HepG2 (cell line): ENCODE results near the gene SYNGAP1. TPM values are rescaled to one million over a fixed set of nuclear protein-coding genes. Genes with fewer than 3 reads are reported as not detected.

Experiments
- CBFB ChIP-seq: sonication (generic); formaldehyde crosslinking; IDR thresholded peaks from 2 replicates; pipeline ENCODE4 v1.4.0; 2020; ENCODE audit warnings: missing genetic modification reagents
- ETV6 ChIP-seq: sonication (generic); formaldehyde crosslinking; conservative IDR thresholded peaks from 2 replicates; pipeline ENCODE4 v1.4.0; 2020; ENCODE audit warnings: missing genetic modification reagents
- FOXA1 ChIP-seq, 2 experiments: fragments of 450-650 bp in 1 of 2; sonication (generic) in 1 of 2; formaldehyde crosslinking in 1 of 2; IDR thresholded peaks; 2 replicates each; pipeline versions ENCODE4 v1.4.0 to v1.6.1; 2016 to 2020; ENCODE audit warnings: missing genetic modification reagents in 1 of 2
- HNRNPH1 ChIP-seq: fragments of 200-400 bp; formaldehyde crosslinking; optimal IDR thresholded peaks from 2 replicates; pipeline ENCODE3; 2017; ENCODE audit warnings: mild to moderate bottlenecking, low read depth, low read length
- NFIB ChIP-seq: sonication (generic); formaldehyde crosslinking; IDR thresholded peaks from 2 replicates; pipeline ENCODE4 v1.9.0; 2021; ENCODE audit warnings: missing genetic modification reagents, mild to moderate bottlenecking, borderline replicate concordance
- NR1H2 ChIP-seq: sonication (generic); formaldehyde crosslinking; IDR thresholded peaks from 2 replicates; pipeline ENCODE4 v1.8.1; 2022; ENCODE audit warnings: low read depth, missing genetic modification reagents, borderline replicate concordance
- SNRNP70 ChIP-seq: fragments of 200-400 bp; formaldehyde crosslinking; IDR thresholded peaks from 2 replicates; pipeline ENCODE4 v1.6.1; 2017; ENCODE audit warnings: mild to moderate bottlenecking, low read depth, low read length, moderate library complexity
- SOX13 ChIP-seq, 3 experiments: fragments of 450-650 bp in 1 of 3; sonication (generic) in 1 of 3; formaldehyde crosslinking in 1 of 3; IDR thresholded peaks in 2 of 3; conservative IDR thresholded peaks in 1 of 3; 2 replicates each; pipeline versions ENCODE4 v1.5.0 to v1.6.1; 2016 to 2020; ENCODE audit warnings: antibody characterized with exemption in 1 of 3, mild to moderate bottlenecking in 1 of 3, missing compliant biosample characterization in 1 of 3, missing genetic modification reagents in 1 of 3, moderate library complexity in 1 of 3
- UBTF ChIP-seq: sonication (generic); formaldehyde crosslinking; IDR thresholded peaks from 2 replicates; pipeline ENCODE4 v1.4.0; 2020; ENCODE audit warnings: mild to moderate bottlenecking, missing genetic modification reagents
- ZNF121 ChIP-seq: sonication (generic); formaldehyde crosslinking; IDR thresholded peaks from 2 replicates; pipeline ENCODE4 v1.5.0; 2020; ENCODE audit warnings: mild to moderate bottlenecking, missing genetic modification reagents
- ZNF550 ChIP-seq: sonication (generic); formaldehyde crosslinking; IDR thresholded peaks from 2 replicates; pipeline ENCODE4 v1.4.0; 2020; ENCODE audit warnings: mild to moderate bottlenecking, missing genetic modification reagents, borderline replicate concordance
- ZNF747 ChIP-seq: sonication (generic); formaldehyde crosslinking; IDR thresholded peaks from 2 replicates; pipeline ENCODE4 v1.8.1; 2023; ENCODE audit warnings: missing genetic modification reagents, mild to moderate bottlenecking, borderline replicate concordance
- ZSCAN21 ChIP-seq: sonication (generic); formaldehyde crosslinking; IDR thresholded peaks from 2 replicates; pipeline ENCODE4 v1.8.0; 2022; ENCODE audit warnings: mild to moderate bottlenecking, missing genetic modification reagents, moderate library complexity, borderline replicate concordance
- ZZZ3 ChIP-seq: sonication (generic); formaldehyde crosslinking; IDR thresholded peaks from 2 replicates; pipeline ENCODE4 v1.4.0; 2020; ENCODE audit warnings: missing genetic modification reagents, mild to moderate bottlenecking, borderline replicate concordance
- polyA plus RNA-seq, 8 experiments: library from polyadenylated mRNA; depleted of rRNA in 3 of 8; stranded (reverse) in 7 of 8; unstranded in 1 of 8; fragments of >200 nt; fragmentation: Illumina TruSeq in 4 of 8; extraction: Trizol in 4 of 8; gene quantifications; 2 replicates each; pipeline versions ENCODE4 v1.2.1 to v1.2.3, GENCODE V29; 2011 to 2016; ENCODE audit warnings: low read depth in 4 of 8, missing spikeins in 1 of 8, mixed read lengths in 1 of 8; ENCODE audit not compliant: insufficient read depth in 1 of 8
- total RNA-seq, 5 experiments: library from RNA; depleted of rRNA; stranded (reverse); fragments of >200 nt; fragmentation: Illumina TruSeq; extraction: Trizol; gene quantifications; 2 replicates each; pipeline ENCODE4 v1.2.3, GENCODE V29; 2016; ENCODE audit warnings: low read depth in 1 of 5
- TF ChIP-seq, protein P1 (sequence below): sonication (generic); formaldehyde crosslinking; IDR thresholded peaks from 2 replicates; pipeline ENCODE4 v1.5.1; 2020; ENCODE audit warnings: missing genetic modification reagents, mild to moderate bottlenecking, borderline replicate concordance
- TF ChIP-seq, protein P2 (sequence below): sonication (generic); formaldehyde crosslinking; IDR thresholded peaks from 2 replicates; pipeline ENCODE4 v1.5.0; 2020; ENCODE audit warnings: mild to moderate bottlenecking, missing genetic modification reagents
- TF ChIP-seq, protein P3 (sequence below): sonication (generic); formaldehyde crosslinking; conservative IDR thresholded peaks from 2 replicates; pipeline ENCODE4 v1.8.1; 2023; ENCODE audit warnings: missing genetic modification reagents

The SYNGAP1 gene
- total and polyA plus RNA-seq, 2 of the 13 experiments (the other 11 are each of a cell fraction or from before 2014, with no cell fraction given): 0.75 to 1.1 TPM

- TF ChIP-seq, protein P1, sequence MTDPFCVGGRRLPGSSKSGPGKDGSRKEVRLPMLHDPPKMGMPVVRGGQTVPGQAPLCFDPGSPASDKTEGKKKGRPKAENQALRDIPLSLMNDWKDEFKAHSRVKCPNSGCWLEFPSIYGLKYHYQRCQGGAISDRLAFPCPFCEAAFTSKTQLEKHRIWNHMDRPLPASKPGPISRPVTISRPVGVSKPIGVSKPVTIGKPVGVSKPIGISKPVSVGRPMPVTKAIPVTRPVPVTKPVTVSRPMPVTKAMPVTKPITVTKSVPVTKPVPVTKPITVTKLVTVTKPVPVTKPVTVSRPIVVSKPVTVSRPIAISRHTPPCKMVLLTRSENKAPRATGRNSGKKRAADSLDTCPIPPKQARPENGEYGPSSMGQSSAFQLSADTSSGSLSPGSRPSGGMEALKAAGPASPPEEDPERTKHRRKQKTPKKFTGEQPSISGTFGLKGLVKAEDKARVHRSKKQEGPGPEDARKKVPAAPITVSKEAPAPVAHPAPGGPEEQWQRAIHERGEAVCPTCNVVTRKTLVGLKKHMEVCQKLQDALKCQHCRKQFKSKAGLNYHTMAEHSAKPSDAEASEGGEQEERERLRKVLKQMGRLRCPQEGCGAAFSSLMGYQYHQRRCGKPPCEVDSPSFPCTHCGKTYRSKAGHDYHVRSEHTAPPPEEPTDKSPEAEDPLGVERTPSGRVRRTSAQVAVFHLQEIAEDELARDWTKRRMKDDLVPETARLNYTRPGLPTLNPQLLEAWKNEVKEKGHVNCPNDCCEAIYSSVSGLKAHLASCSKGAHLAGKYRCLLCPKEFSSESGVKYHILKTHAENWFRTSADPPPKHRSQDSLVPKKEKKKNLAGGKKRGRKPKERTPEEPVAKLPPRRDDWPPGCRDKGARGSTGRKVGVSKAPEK (CRISPR knock-in tag): peak; percentile 54; the same call in 1 of the 2 replicates
- TF ChIP-seq, protein P2, sequence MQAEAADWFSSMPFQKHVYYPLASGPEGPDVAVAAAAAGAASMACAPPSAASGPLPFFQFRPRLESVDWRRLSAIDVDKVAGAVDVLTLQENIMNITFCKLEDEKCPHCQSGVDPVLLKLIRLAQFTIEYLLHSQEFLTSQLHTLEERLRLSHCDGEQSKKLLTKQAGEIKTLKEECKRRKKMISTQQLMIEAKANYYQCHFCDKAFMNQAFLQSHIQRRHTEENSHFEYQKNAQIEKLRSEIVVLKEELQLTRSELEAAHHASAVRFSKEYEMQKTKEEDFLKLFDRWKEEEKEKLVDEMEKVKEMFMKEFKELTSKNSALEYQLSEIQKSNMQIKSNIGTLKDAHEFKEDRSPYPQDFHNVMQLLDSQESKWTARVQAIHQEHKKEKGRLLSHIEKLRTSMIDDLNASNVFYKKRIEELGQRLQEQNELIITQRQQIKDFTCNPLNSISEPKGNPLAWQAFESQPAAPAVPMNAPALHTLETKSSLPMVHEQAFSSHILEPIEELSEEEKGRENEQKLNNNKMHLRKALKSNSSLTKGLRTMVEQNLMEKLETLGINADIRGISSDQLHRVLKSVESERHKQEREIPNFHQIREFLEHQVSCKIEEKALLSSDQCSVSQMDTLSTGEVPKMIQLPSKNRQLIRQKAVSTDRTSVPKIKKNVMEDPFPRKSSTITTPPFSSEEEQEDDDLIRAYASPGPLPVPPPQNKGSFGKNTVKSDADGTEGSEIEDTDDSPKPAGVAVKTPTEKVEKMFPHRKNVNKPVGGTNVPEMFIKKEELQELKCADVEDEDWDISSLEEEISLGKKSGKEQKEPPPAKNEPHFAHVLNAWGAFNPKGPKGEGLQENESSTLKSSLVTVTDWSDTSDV: peak; percentile 59; the same call in 1 of the 2 replicates
- no peak for TF ChIP-seq HNRNPH1
- TF ChIP-seq ZSCAN21: peak; percentile 81; the same call in 1 of the 2 replicates
- no peak for TF ChIP-seq FOXA1 (IDR thresholded peaks at IDR 0.05)
- TF ChIP-seq FOXA1 (CRISPR knock-in tag; IDR thresholded peaks at IDR 0.05): peak; percentile 69
- no peak for TF ChIP-seq NR1H2 (CRISPR knock-in tag)
- TF ChIP-seq UBTF (CRISPR knock-in tag): peak; percentile 96
- TF ChIP-seq, protein P3, sequence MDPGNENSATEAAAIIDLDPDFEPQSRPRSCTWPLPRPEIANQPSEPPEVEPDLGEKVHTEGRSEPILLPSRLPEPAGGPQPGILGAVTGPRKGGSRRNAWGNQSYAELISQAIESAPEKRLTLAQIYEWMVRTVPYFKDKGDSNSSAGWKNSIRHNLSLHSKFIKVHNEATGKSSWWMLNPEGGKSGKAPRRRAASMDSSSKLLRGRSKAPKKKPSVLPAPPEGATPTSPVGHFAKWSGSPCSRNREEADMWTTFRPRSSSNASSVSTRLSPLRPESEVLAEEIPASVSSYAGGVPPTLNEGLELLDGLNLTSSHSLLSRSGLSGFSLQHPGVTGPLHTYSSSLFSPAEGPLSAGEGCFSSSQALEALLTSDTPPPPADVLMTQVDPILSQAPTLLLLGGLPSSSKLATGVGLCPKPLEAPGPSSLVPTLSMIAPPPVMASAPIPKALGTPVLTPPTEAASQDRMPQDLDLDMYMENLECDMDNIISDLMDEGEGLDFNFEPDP (CRISPR knock-in tag): no peak
- TF ChIP-seq ZNF747: peak; percentile 42; the same call in 1 of the 2 replicates
- peak; percentile 71 for TF ChIP-seq CBFB (CRISPR knock-in tag)
- TF ChIP-seq NFIB: no peak
- peak; percentile 95; the same call in 1 of the 2 replicates for TF ChIP-seq ETV6 (CRISPR knock-in tag)
- no peak for TF ChIP-seq ZNF550 (CRISPR knock-in tag)
- TF ChIP-seq ZZZ3: peak; percentile 90; the same call in 1 of the 2 replicates
- no peak for TF ChIP-seq SNRNP70
- peak; percentile 69; the same call in 1 of the 2 replicates for TF ChIP-seq ZNF121 (CRISPR knock-in tag)
- TF ChIP-seq SOX13 (IDR thresholded peaks at IDR 0.05): no peak
- peak in 1 of 2 experiments; percentile 54; a peak in 2 of 4 replicates for TF ChIP-seq SOX13 (CRISPR knock-in tag; conservative IDR thresholded peaks at IDR 0.05 in 1 of 2, IDR thresholded peaks at IDR 0.05 in 1 of 2)
Measured at GRCh38 chr6:33454009-33454946, 34.4 kb downstream of the SYNGAP1 start, which contains the start of gene ZBTB9 (continued).
